ENCODE data around the gene VDAC2.

DNA sequence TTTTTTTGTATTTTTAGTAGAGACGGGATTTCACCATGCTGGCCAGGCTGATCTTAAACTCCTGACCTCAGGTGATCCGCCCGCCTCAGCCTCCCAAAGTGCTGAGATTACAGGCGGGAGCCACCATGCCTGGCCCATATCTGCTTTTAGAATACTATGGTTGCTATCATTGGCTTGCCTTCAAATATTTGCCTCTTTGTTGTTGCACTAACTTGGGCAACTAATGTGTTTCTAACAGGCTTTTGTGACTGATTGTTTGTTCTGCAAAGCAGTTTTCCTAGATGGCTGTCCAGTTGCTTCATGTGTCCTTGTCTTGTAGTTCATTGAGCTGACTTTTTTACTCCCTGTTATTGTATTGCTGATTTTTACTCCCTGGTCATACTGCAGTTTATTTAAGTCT lies 9.7 kb downstream of the VDAC2 start:
- no peak for TF ChIP-seq GLIS3 (CRISPR knock-in tag; IDR thresholded peaks at IDR 0.05)
- no peak for TF ChIP-seq ISL1 (CRISPR knock-in tag; IDR thresholded peaks at IDR 0.05)
- no peak for TF ChIP-seq ZC3H10 (CRISPR knock-in tag; IDR thresholded peaks at IDR 0.05)
- no peak for TF ChIP-seq ZFP30 (CRISPR knock-in tag; IDR thresholded peaks at IDR 0.05)
- TF ChIP-seq, protein P1, sequence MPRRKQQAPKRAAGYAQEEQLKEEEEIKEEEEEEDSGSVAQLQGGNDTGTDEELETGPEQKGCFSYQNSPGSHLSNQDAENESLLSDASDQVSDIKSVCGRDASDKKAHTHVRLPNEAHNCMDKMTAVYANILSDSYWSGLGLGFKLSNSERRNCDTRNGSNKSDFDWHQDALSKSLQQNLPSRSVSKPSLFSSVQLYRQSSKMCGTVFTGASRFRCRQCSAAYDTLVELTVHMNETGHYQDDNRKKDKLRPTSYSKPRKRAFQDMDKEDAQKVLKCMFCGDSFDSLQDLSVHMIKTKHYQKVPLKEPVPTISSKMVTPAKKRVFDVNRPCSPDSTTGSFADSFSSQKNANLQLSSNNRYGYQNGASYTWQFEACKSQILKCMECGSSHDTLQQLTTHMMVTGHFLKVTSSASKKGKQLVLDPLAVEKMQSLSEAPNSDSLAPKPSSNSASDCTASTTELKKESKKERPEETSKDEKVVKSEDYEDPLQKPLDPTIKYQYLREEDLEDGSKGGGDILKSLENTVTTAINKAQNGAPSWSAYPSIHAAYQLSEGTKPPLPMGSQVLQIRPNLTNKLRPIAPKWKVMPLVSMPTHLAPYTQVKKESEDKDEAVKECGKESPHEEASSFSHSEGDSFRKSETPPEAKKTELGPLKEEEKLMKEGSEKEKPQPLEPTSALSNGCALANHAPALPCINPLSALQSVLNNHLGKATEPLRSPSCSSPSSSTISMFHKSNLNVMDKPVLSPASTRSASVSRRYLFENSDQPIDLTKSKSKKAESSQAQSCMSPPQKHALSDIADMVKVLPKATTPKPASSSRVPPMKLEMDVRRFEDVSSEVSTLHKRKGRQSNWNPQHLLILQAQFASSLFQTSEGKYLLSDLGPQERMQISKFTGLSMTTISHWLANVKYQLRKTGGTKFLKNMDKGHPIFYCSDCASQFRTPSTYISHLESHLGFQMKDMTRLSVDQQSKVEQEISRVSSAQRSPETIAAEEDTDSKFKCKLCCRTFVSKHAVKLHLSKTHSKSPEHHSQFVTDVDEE (CRISPR knock-in tag; IDR thresholded peaks at IDR 0.05) = no peak
- no peak for TF ChIP-seq BACH2 (CRISPR knock-in tag; IDR thresholded peaks at IDR 0.05; ENCODE audit: borderline replicate concordance)
- TF ChIP-seq, protein P2, sequence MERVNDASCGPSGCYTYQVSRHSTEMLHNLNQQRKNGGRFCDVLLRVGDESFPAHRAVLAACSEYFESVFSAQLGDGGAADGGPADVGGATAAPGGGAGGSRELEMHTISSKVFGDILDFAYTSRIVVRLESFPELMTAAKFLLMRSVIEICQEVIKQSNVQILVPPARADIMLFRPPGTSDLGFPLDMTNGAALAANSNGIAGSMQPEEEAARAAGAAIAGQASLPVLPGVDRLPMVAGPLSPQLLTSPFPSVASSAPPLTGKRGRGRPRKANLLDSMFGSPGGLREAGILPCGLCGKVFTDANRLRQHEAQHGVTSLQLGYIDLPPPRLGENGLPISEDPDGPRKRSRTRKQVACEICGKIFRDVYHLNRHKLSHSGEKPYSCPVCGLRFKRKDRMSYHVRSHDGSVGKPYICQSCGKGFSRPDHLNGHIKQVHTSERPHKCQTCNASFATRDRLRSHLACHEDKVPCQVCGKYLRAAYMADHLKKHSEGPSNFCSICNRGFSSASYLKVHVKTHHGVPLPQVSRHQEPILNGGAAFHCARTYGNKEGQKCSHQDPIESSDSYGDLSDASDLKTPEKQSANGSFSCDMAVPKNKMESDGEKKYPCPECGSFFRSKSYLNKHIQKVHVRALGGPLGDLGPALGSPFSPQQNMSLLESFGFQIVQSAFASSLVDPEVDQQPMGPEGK (CRISPR knock-in tag; IDR thresholded peaks at IDR 0.05; ENCODE audit: borderline replicate concordance) = no peak
- TF ChIP-seq ZFP3 (CRISPR knock-in tag; IDR thresholded peaks at IDR 0.05) = no peak
- no peak for TF ChIP-seq RARB (CRISPR knock-in tag; IDR thresholded peaks at IDR 0.05)
- TF ChIP-seq, protein P3, sequence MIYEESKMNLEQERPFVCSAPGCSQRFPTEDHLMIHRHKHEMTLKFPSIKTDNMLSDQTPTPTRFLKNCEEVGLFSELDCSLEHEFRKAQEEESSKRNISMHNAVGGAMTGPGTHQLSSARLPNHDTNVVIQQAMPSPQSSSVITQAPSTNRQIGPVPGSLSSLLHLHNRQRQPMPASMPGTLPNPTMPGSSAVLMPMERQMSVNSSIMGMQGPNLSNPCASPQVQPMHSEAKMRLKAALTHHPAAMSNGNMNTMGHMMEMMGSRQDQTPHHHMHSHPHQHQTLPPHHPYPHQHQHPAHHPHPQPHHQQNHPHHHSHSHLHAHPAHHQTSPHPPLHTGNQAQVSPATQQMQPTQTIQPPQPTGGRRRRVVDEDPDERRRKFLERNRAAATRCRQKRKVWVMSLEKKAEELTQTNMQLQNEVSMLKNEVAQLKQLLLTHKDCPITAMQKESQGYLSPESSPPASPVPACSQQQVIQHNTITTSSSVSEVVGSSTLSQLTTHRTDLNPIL (CRISPR knock-in tag; IDR thresholded peaks at IDR 0.05; ENCODE audit: low read depth) = no peak
- no peak for TF ChIP-seq ESRRG (CRISPR knock-in tag; IDR thresholded peaks at IDR 0.05)
